ENCODE results near the gene DSCAML1. TPM values are rescaled to one million over a fixed set of nuclear protein-coding genes. Genes with fewer than 3 reads are reported as not detected.

The DSCAML1 gene
- total and polyA plus RNA-seq, 10 of the 15 experiments (the other 5 are each of a cell fraction or from before 2014, with no cell fraction given) = 0.03 to 0.18 (median 0.06) TPM; not detected in 1

GRCh38 chr11:117551761-117552343 is 245.2 kb downstream of the DSCAML1 start (continued):
- TF ChIP-seq CTCF (IDR thresholded peaks at IDR 0.05 in 2 of 3, conservative IDR thresholded peaks at IDR 0.05 in 1 of 3; ENCODE audit: control insufficient read depth in 2 of 3, extremely low read depth in 1 of 3, insufficient read depth in 1 of 3, low read depth in 3 of 3, low read length in 3 of 3) = no peak
- TF ChIP-seq IRF4 (IDR thresholded peaks at IDR 0.05; ENCODE audit: low read depth, low read length) = no peak
- no peak for TF ChIP-seq ZSCAN29 (IDR thresholded peaks at IDR 0.05)
- no peak for TF ChIP-seq POLR2AphosphoS5 (IDR thresholded peaks at IDR 0.05; ENCODE audit: low read length)

DNA sequence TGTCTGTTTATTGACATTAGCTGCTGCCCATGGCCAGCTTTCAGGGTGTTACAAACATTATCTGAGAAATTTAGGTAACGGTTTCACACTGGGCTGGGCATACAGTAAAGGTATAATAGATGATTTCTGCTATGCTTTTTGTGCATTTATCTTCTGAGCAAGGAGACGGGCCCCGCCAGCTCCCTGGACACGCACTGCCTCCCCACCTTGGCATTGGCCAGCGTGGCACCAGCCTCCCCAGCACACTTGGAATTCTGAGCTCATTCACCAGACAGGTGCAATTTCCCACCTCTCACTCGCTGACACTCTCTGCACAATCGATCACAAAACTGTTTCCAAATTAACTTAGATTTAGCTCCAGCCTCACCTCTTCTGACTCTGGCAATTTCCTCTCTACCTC is 246.6 kb downstream of the DSCAML1 start:
- ATAC-seq = no peak
- H3K4me2 ChIP-seq (ENCODE audit: control insufficient read depth, insufficient read depth) = no peak overlapping the region
- ChIA-PET CTCF (interaction anchor here (1.8 kb wide), 1 partner anchor 124 kb away, joined by 8 read pairs; no protein-coding TSS in a partner anchor), POLR2A (no interaction called here), RAD21 (ENCODE audit: unreplicated experiment) (interaction anchor here (1.2 kb wide), 1 partner anchor 125 kb away, joined by 5 read pairs; no protein-coding TSS in a partner anchor), SMC1A (ENCODE audit: uncharacterized antibody, unreplicated experiment) (interaction anchor here (0.8 to 1.4 kb wide), 4 partner anchors 67 to 511 kb away, joined by 3 read pairs; no protein-coding TSS in a partner anchor)
- no TSS peak for BruUV-seq (replicated peaks)
- no peak for DNase-seq (ENCODE audit: low read depth, low spot score)
- no peak overlapping the region for H3K4me3 ChIP-seq
- in situ Hi-C loops (cut with MboI) = no loop called here
- no peaks in the 10 kb centered on the region; the same call in 1 of the 2 replicates for H4K20me1 ChIP-seq (ENCODE audit: control insufficient read depth, insufficient read depth)
- no peak overlapping the region for H3K27ac ChIP-seq (ENCODE audit: control insufficient read depth, insufficient read depth)
- H3K9ac ChIP-seq (ENCODE audit: control insufficient read depth, insufficient read depth, low read length) = no peak overlapping the region
- no peaks in the 10 kb centered on the region for H3K4me1 ChIP-seq (ENCODE audit: control insufficient read depth, insufficient read depth, low read length)
- no peaks in the 10 kb centered on the region for H3K79me2 ChIP-seq (ENCODE audit: control insufficient read depth, insufficient read depth, low read length)
- intact Hi-C loops (cut with micrococcal nuclease; ENCODE audit: unreplicated experiment) = no loop called here
- no peak for FAIRE-seq
- no peak overlapping the region for H2AFZ ChIP-seq (ENCODE audit: control insufficient read depth, low read depth, low read length)
- H3K36me3 ChIP-seq (ENCODE audit: control insufficient read depth in 2 of 2, insufficient read depth in 2 of 2, low read length in 1 of 2) = no peaks in the 10 kb centered on the region
- no peaks in the 10 kb centered on the region for H3K9me3 ChIP-seq (replicated peaks; ENCODE audit: control insufficient read depth, insufficient read depth, low read length)
- under 1% methylated on average over 7 of the region's 7 CpGs for WGBS (ENCODE audit: insufficient coverage, insufficient replicate concordance, low lambda C conversion rate, missing lambda C conversion rate)
- H3K27me3 ChIP-seq (replicated peaks in 1 of 2; ENCODE audit: control insufficient read depth in 2 of 2, insufficient read depth in 2 of 2, low read length in 1 of 2) = peaks cover 0 to 2% of the 10 kb centered on the region in 2 experiments; a peak in 2 of 4 replicates
- TF ChIP-seq ETV6 (conservative IDR thresholded peaks at IDR 0.05 in 1 of 2, IDR thresholded peaks at IDR 0.05 in 1 of 2; ENCODE audit: borderline replicate concordance in 1 of 2, low read depth in 1 of 2) (no peak), TCF3 (IDR thresholded peaks at IDR 0.05; ENCODE audit: borderline replicate concordance, insufficient read depth, low read depth, low read length) (no peak), HSF1 (IDR thresholded peaks at IDR 0.05; ENCODE audit: low read depth, low read length) (no peak), E2F8 (IDR thresholded peaks at IDR 0.05; ENCODE audit: low read depth, partially characterized antibody) (no peak), CTCF (IDR thresholded peaks at IDR 0.05 in 2 of 3, conservative IDR thresholded peaks at IDR 0.05 in 1 of 3; ENCODE audit: control insufficient read depth in 2 of 3, extremely low read depth in 1 of 3, insufficient read depth in 1 of 3, low read depth in 3 of 3, low read length in 3 of 3) (no peak), ELK1 (IDR thresholded peaks at IDR 0.05; ENCODE audit: low read depth, low read length) (no peak), EED (IDR thresholded peaks at IDR 0.05; ENCODE audit: low read depth) (no peak)

Measured in GM12878 (cell line).